Liver (tissue), 9 donors: ENCODE data around the gene SMIM35. TPM values are rescaled to one million over a fixed set of nuclear protein-coding genes. Genes with fewer than 3 reads are reported as not detected.

ENCODE experiments used
- DNase-seq: peaks from one replicate; pipeline ENCODE4 v3.0.0-alpha.2; 2017; ENCODE audit warnings: low spot score
- H3K27ac ChIP-seq, 2 donors: one replicate each; pipeline ENCODE4 v1.7.0; 2013; ENCODE audit warnings: inconsistent platforms in 2 of 2, low read length in 2 of 2, control low read depth in 1 of 2, low read depth in 1 of 2, mild to moderate bottlenecking in 1 of 2
- H3K27me3 ChIP-seq, 4 donors: one replicate each; pipeline versions ENCODE4 v1.6.1 to v1.7.0; 2013; ENCODE audit warnings: low read length in 3 of 4, inconsistent platforms in 1 of 4, mild to moderate bottlenecking in 1 of 4, moderate library complexity in 1 of 4; ENCODE audit not compliant: control insufficient read depth in 4 of 4, insufficient read depth in 4 of 4
- H3K36me3 ChIP-seq, 4 donors: one replicate each; pipeline versions ENCODE4 v1.6.1 to v1.7.0; 2013; ENCODE audit warnings: low read length in 3 of 4, mild to moderate bottlenecking in 3 of 4, low read depth in 1 of 4, moderate library complexity in 1 of 4; ENCODE audit not compliant: control insufficient read depth in 4 of 4, insufficient read depth in 3 of 4
- H3K4me1 ChIP-seq, 4 donors: one replicate each; pipeline versions ENCODE4 v1.6.1 to v1.7.0; 2013; ENCODE audit warnings: low read length in 3 of 4, mild to moderate bottlenecking in 3 of 4, moderate library complexity in 1 of 4; ENCODE audit not compliant: control insufficient read depth in 4 of 4, insufficient read depth in 4 of 4
- H3K4me3 ChIP-seq, 3 donors: one replicate each; pipeline versions ENCODE4 v1.6.1 to v1.7.0; 2013; ENCODE audit warnings: low read length in 3 of 3, control low read depth in 1 of 3, low read depth in 1 of 3, mild to moderate bottlenecking in 1 of 3
- H3K9ac ChIP-seq, 2 donors: one replicate each; pipeline ENCODE4 v1.7.0; 2013; ENCODE audit warnings: low read length in 2 of 2, mild to moderate bottlenecking in 2 of 2, moderate library complexity in 2 of 2, control low read depth in 1 of 2, low read depth in 1 of 2
- H3K9me3 ChIP-seq, 4 donors: one replicate each; pipeline versions ENCODE4 v1.6.1 to v1.7.0; 2013; ENCODE audit warnings: low read length in 3 of 4; ENCODE audit not compliant: control insufficient read depth in 4 of 4
- ATF3 ChIP-seq: IDR thresholded peaks from 2 replicates; pipeline ENCODE4 v1.6.1; 2016; ENCODE audit warnings: antibody characterized with exemption
- CTCF ChIP-seq: fragments of 150-350 bp; IDR thresholded peaks from 2 replicates; pipeline ENCODE4 v1.5.1; 2017; ENCODE audit warnings: improper control_type of control experiment, low read depth, low read length; ENCODE audit not compliant: missing input control
- EGR1 ChIP-seq, 2 donors: IDR thresholded peaks; 2 replicates each; pipeline ENCODE4 v1.6.1; 2016 to 2018; ENCODE audit warnings: antibody characterized with exemption in 2 of 2, low read depth in 2 of 2
- FOXA1 ChIP-seq: IDR thresholded peaks from 2 replicates; pipeline ENCODE4 v1.6.1; 2016; ENCODE audit warnings: antibody characterized with exemption
- FOXA2 ChIP-seq: IDR thresholded peaks from 2 replicates; pipeline ENCODE4 v1.6.1; 2016; ENCODE audit warnings: antibody characterized with exemption
- GABPA ChIP-seq, 2 donors: IDR thresholded peaks in 1 of 2; conservative IDR thresholded peaks in 1 of 2; 2 replicates each; pipeline ENCODE4 v1.6.1; 2016; ENCODE audit warnings: antibody characterized with exemption in 2 of 2, mild to moderate bottlenecking in 1 of 2, moderate library complexity in 1 of 2
- HNF4A ChIP-seq, 2 donors: conservative IDR thresholded peaks; 2 replicates each; pipeline ENCODE4 v1.6.1; 2016; ENCODE audit warnings: antibody characterized with exemption in 2 of 2, mild to moderate bottlenecking in 2 of 2
- HNF4G ChIP-seq: IDR thresholded peaks from 2 replicates; pipeline ENCODE4 v1.6.1; 2016; ENCODE audit warnings: antibody characterized with exemption
- JUND ChIP-seq, 2 donors: IDR thresholded peaks; 2 replicates each; pipeline ENCODE4 v1.6.1; 2016; ENCODE audit warnings: antibody characterized with exemption in 2 of 2
- MAX ChIP-seq: IDR thresholded peaks from 2 replicates; pipeline ENCODE4 v1.6.1; 2016; ENCODE audit warnings: antibody characterized with exemption
- NR2F2 ChIP-seq: IDR thresholded peaks from 2 replicates; pipeline ENCODE4 v1.6.1; 2016; ENCODE audit warnings: antibody characterized with exemption
- RAD21 ChIP-seq, 2 donors: IDR thresholded peaks; 2 replicates each; pipeline ENCODE4 v1.6.1; 2016; ENCODE audit warnings: antibody characterized with exemption in 2 of 2, mild to moderate bottlenecking in 2 of 2
- REST ChIP-seq: IDR thresholded peaks from 2 replicates; pipeline ENCODE4 v1.6.1; 2016; ENCODE audit warnings: antibody characterized with exemption, mild to moderate bottlenecking
- RXRA ChIP-seq, 2 donors: IDR thresholded peaks; 2 replicates each; pipeline ENCODE4 v1.6.1; 2017 to 2018; ENCODE audit warnings: antibody characterized with exemption in 2 of 2, mild to moderate bottlenecking in 1 of 2
- SP1 ChIP-seq: IDR thresholded peaks from 2 replicates; pipeline ENCODE4 v1.6.1; 2018; ENCODE audit warnings: antibody characterized with exemption, mild to moderate bottlenecking
- TAF1 ChIP-seq: conservative IDR thresholded peaks from 2 replicates; pipeline ENCODE4 v1.6.1; 2016; ENCODE audit warnings: antibody characterized with exemption, mild to moderate bottlenecking
- YY1 ChIP-seq: IDR thresholded peaks from 2 replicates; pipeline ENCODE4 v1.6.1; 2016; ENCODE audit warnings: antibody characterized with exemption, mild to moderate bottlenecking
- ZBTB33 ChIP-seq: IDR thresholded peaks from 2 replicates; pipeline ENCODE4 v1.6.1; 2016; ENCODE audit warnings: antibody characterized with exemption
- WGBS: extraction: QIAGEN DNeasy Blood & Tissue Kit; methylation state at CpG from one replicate; pipeline ENCODE4 v1.1.7; 2013; 5-methylcytosine and 5-hydroxymethylcytosine counted together
- polyA plus RNA-seq, 2 donors: library from polyadenylated mRNA; stranded (reverse) in 1 of 2; unstranded in 1 of 2; fragments of 200-250 nt in 1 of 2; fragments of >200 nt in 1 of 2; fragmentation: Nextera tagmentation in 1 of 2; extraction: Ambion mirVana in 1 of 2; gene quantifications; one replicate each; pipeline versions ENCODE4 v1.2.1 to v1.2.3, GENCODE V29; 2013 to 2015
- total RNA-seq, 2 donors: library from RNA; depleted of rRNA; stranded (reverse); fragments of >200 nt; gene quantifications; one replicate each; pipeline ENCODE4 v1.2.3, GENCODE V29; 2014
- donor health status: healthy.
- donor health status: healthy.
- donor health status: healthy.
- donor health status: healthy.
- donor health status: healthy.

The SMIM35 gene
- total and polyA plus RNA-seq, 4 donors, result 0.07 TPM; not detected in 3

- DNase-seq, result no peak
- Histone ChIP-seq H3K4me1 (peaks cover 0 to 3% (median 0%) of the 10 kb centered on the region in 4 donors), H3K27ac (no peak overlapping the region), H3K9ac (no peak overlapping the region), H3K9me3 (no peaks in the 10 kb centered on the region), H3K4me3 (no peak overlapping the region), H3K27me3 (no peaks in the 10 kb centered on the region), H3K36me3 (no peaks in the 10 kb centered on the region)
- no peak for TF ChIP-seq JUND (IDR thresholded peaks at IDR 0.05)
- TF ChIP-seq FOXA2, result no peak
- no peak for TF ChIP-seq YY1
- TF ChIP-seq SP1, result no peak
- TF ChIP-seq CTCF, result no peak
- no peak for TF ChIP-seq GABPA (IDR thresholded peaks at IDR 0.05 in 1 of 2, conservative IDR thresholded peaks at IDR 0.05 in 1 of 2)
- no peak for TF ChIP-seq HNF4G
- no peak for TF ChIP-seq MAX
- TF ChIP-seq ZBTB33, result no peak
- TF ChIP-seq RXRA (IDR thresholded peaks at IDR 0.05), result no peak
- no peak for TF ChIP-seq REST
- no peak for TF ChIP-seq ATF3
- no peak for TF ChIP-seq HNF4A (conservative IDR thresholded peaks at IDR 0.05)
- TF ChIP-seq RAD21 (IDR thresholded peaks at IDR 0.05), result no peak
- no peak for TF ChIP-seq EGR1 (IDR thresholded peaks at IDR 0.05; ENCODE audit: low read depth in 2 of 2)
- no peak for TF ChIP-seq FOXA1
- TF ChIP-seq TAF1, result no peak
- TF ChIP-seq NR2F2, result no peak
- 72% methylated on average over 4 of the region's 4 CpGs for WGBS
Observed at GRCh38 chr11:117970400-117971024, 116.3 kb downstream of the SMIM35 start.
